DND-41 (cell line): ENCODE results near the gene EFHC1.

Experiments used
- ATAC-seq: fragments of 200-7000 bp; cut with Tn5 transposase; 3 replicates; pipeline ENCODE4 v1.9.1; 2021; ENCODE audit warnings: low read depth; ENCODE audit not compliant: insufficient read depth
- DNase-seq: peaks from one replicate; pipeline ENCODE4 v3.0.0-alpha.2; 2020
- H2AFZ ChIP-seq: 2 replicates; pipeline ENCODE4 v1.6.0; 2012; ENCODE audit warnings: low read depth, low read length
- H3K27ac ChIP-seq: 2 replicates; pipeline ENCODE4 v1.5.1; 2012; ENCODE audit warnings: low read length, inconsistent platforms
- H3K27me3 ChIP-seq: fragments of 200-600 bp; sonication (generic); 2 replicates; pipeline ENCODE4 v1.6.0; 2012; ENCODE audit warnings: low read length, mild to moderate bottlenecking, inconsistent platforms; ENCODE audit not compliant: insufficient read depth, poor library complexity
- H3K36me3 ChIP-seq: 2 replicates; pipeline ENCODE4 v1.5.1; 2012; ENCODE audit warnings: low read length, inconsistent platforms; ENCODE audit not compliant: insufficient read depth
- H3K4me1 ChIP-seq: 2 replicates; pipeline ENCODE4 v1.5.1; 2012; ENCODE audit warnings: mild to moderate bottlenecking, low read length; ENCODE audit not compliant: insufficient read depth
- H3K4me2 ChIP-seq: 2 replicates; pipeline ENCODE4 v1.6.0; 2012; ENCODE audit warnings: mild to moderate bottlenecking, moderate library complexity, low read length, inconsistent platforms; ENCODE audit not compliant: insufficient read depth
- H3K4me3 ChIP-seq, 2 experiments: fragments of 200-600 bp in 1 of 2; shearing (Covaris generic) in 1 of 2; 2 replicates each; pipeline ENCODE4 v1.5.1; 2012 to 2016; ENCODE audit warnings: inconsistent platforms in 2 of 2, low read length in 2 of 2, mild to moderate bottlenecking in 2 of 2, low read depth in 1 of 2, moderate library complexity in 1 of 2
- H3K79me2 ChIP-seq: 2 replicates; pipeline ENCODE4 v1.6.0; 2012; ENCODE audit warnings: low read length, inconsistent platforms; ENCODE audit not compliant: insufficient read depth
- H3K9ac ChIP-seq: 2 replicates; pipeline ENCODE4 v1.6.0; 2012; ENCODE audit warnings: low read depth, mild to moderate bottlenecking, inconsistent platforms, low read length, moderate library complexity
- H3K9me3 ChIP-seq: 2 replicates; pipeline ENCODE4 v1.5.1; 2012; ENCODE audit warnings: low read length, moderate library complexity, mild to moderate bottlenecking, inconsistent platforms; ENCODE audit not compliant: insufficient read depth, severe bottlenecking
- H4K20me1 ChIP-seq: 2 replicates; pipeline ENCODE4 v1.6.0; 2012; ENCODE audit warnings: low read length; ENCODE audit not compliant: insufficient read depth
- EZH2 ChIP-seq: IDR thresholded peaks from 3 replicates; pipeline ENCODE4 v1.6.1; 2012; ENCODE audit warnings: borderline replicate concordance, low read depth, mild to moderate bottlenecking, moderate library complexity, low read length, inconsistent platforms; ENCODE audit not compliant: severe bottlenecking
- TF ChIP-seq, protein P1 (sequence below): IDR thresholded peaks from 2 replicates; pipeline ENCODE4 v1.5.1; 2012; ENCODE audit warnings: borderline replicate concordance, low read length, moderate library complexity, mild to moderate bottlenecking; ENCODE audit not compliant: poor library complexity, severe bottlenecking; ENCODE audit errors: extremely low read depth

EFHC1 gene

GRCh38 chr6:52474173-52474572 lies 54.0 kb downstream of the EFHC1 start:
- Histone ChIP-seq H3K9me3 (no peaks in the 10 kb centered on the region), H3K79me2 (no peaks in the 10 kb centered on the region), H3K27ac (no peak overlapping the region), H3K9ac (no peak overlapping the region), H4K20me1 (no peaks in the 10 kb centered on the region), H3K4me1 (no peaks in the 10 kb centered on the region), H3K27me3 (no peaks in the 10 kb centered on the region), H3K4me2 (no peak overlapping the region), H3K36me3 (no peaks in the 10 kb centered on the region), H3K4me3 (no peak overlapping the region), H2AFZ (no peak overlapping the region)
- ATAC-seq (no peak), DNase-seq (no peak)
- no peak for TF ChIP-seq EZH2
- TF ChIP-seq, protein P1, sequence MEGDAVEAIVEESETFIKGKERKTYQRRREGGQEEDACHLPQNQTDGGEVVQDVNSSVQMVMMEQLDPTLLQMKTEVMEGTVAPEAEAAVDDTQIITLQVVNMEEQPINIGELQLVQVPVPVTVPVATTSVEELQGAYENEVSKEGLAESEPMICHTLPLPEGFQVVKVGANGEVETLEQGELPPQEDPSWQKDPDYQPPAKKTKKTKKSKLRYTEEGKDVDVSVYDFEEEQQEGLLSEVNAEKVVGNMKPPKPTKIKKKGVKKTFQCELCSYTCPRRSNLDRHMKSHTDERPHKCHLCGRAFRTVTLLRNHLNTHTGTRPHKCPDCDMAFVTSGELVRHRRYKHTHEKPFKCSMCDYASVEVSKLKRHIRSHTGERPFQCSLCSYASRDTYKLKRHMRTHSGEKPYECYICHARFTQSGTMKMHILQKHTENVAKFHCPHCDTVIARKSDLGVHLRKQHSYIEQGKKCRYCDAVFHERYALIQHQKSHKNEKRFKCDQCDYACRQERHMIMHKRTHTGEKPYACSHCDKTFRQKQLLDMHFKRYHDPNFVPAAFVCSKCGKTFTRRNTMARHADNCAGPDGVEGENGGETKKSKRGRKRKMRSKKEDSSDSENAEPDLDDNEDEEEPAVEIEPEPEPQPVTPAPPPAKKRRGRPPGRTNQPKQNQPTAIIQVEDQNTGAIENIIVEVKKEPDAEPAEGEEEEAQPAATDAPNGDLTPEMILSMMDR, result no peak

DNA sequence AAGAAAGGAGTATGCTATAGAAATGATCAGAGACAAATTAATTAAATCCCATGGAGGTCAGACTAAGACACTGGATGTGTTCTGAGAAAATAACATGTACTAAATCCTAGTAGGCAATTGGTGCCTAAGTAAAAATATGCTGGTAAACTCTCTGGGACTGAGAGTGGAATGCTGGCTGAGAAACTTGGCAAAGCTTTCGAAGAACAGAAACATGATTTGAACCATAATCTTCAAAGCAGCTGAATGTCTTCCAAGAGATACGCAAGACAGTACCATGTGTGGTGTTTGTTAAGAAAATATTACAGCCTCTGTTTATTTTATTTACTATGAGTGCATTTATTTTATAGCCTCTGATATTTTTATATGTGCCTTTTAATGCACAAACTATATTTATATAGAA lies 55.2 kb downstream of the EFHC1 start:
- Histone ChIP-seq H3K27me3 (no peaks in the 10 kb centered on the region), H3K9ac (no peak overlapping the region), H4K20me1 (no peaks in the 10 kb centered on the region), H2AFZ (no peak overlapping the region), H3K79me2 (no peaks in the 10 kb centered on the region), H3K4me2 (no peak overlapping the region), H3K36me3 (no peaks in the 10 kb centered on the region), H3K4me1 (no peaks in the 10 kb centered on the region), H3K9me3 (no peaks in the 10 kb centered on the region), H3K4me3 (no peak overlapping the region), H3K27ac (no peak overlapping the region)
- no peak for ATAC-seq
- no peak for DNase-seq
- TF ChIP-seq, protein P1, result no peak
- TF ChIP-seq EZH2, result no peak

DNA sequence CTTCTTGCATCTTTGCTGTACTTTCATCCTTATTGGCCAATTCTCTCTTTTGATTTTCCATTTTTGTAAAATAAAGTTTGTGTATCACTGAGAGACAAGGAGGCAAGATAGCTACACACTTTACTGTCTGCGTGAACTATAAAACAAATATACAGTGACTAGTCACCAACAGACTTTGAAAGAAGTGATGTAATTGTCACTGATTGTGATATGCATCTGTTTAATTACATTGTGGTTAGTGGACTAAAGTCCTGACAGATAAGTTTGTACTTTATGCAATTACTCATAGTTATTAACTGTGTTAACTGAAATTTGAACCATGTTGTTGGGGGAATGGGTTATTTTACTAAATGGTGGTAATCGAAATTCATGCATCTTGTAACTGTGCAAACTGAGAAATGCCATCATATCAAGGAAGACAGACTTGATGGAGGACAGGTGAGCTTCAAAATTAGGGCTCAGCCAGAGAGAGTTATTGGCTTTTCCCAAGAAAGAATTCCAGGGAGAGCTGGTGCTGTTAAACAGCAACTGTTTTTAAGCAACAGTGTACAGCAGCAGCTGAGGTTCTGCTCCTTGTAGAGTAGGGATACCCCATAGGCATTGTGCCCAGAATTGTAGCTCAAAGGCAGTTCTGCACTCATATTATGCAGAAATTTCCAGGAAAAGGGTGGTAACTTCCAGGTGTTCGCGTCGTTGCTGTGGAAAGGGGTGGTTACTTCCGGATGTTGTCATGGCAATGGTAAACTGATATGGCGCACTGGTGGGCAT lies 62.9 kb downstream of the EFHC1 start:
- Histone ChIP-seq H3K36me3 (no peaks in the 10 kb centered on the region), H3K27me3 (no peaks in the 10 kb centered on the region), H3K27ac (no peak overlapping the region), H3K4me1 (no peaks in the 10 kb centered on the region), H3K9ac (no peak overlapping the region), H4K20me1 (no peaks in the 10 kb centered on the region), H3K79me2 (no peaks in the 10 kb centered on the region), H3K9me3 (no peaks in the 10 kb centered on the region), H3K4me3 (no peak overlapping the region), H2AFZ (no peak overlapping the region), H3K4me2 (no peak overlapping the region)
- ATAC-seq (no peak), DNase-seq (no peak)
- no peak for TF ChIP-seq EZH2
- TF ChIP-seq, protein P1, result no peak
